H9 (cell line): ENCODE data around the gene TRMT61A. TPM values are rescaled to one million over a fixed set of nuclear protein-coding genes. Genes with fewer than 3 reads are reported as not detected.

Experiments used
- DNase-seq: peaks from one replicate; pipeline ENCODE4 v3.0.0-alpha.2; 2017
- H2AFZ ChIP-seq: one replicate; pipeline ENCODE4 v1.6.1; 2013; ENCODE audit warnings: mild to moderate bottlenecking, low read length, control low read depth, moderate library complexity
- H2AK5ac ChIP-seq: 2 replicates; pipeline ENCODE4 v1.6.1; 2013; ENCODE audit warnings: low read length, control low read depth, mixed read lengths; ENCODE audit not compliant: insufficient read length
- H2BK120ac ChIP-seq: one replicate; pipeline ENCODE4 v1.6.1; 2013; ENCODE audit warnings: low read depth, mild to moderate bottlenecking, low read length, control low read depth, inconsistent platforms; ENCODE audit not compliant: poor library complexity, severe bottlenecking
- H2BK12ac ChIP-seq: 2 replicates; pipeline ENCODE4 v1.6.1; 2013; ENCODE audit warnings: low read length, control low read depth, mixed read lengths, low read depth; ENCODE audit not compliant: insufficient read length
- H2BK15ac ChIP-seq: 2 replicates; pipeline ENCODE4 v1.6.1; 2013; ENCODE audit warnings: low read depth, low read length, control low read depth
- H2BK20ac ChIP-seq: one replicate; pipeline ENCODE4 v1.6.1; 2013; ENCODE audit warnings: low read depth, mild to moderate bottlenecking, low read length, control low read depth, inconsistent platforms; ENCODE audit not compliant: poor library complexity, severe bottlenecking
- H2BK5ac ChIP-seq: 2 replicates; pipeline ENCODE4 v1.6.1; 2013; ENCODE audit warnings: low read length, control low read depth, mixed read lengths; ENCODE audit not compliant: insufficient read length
- H3K14ac ChIP-seq: 2 replicates; pipeline ENCODE4 v1.6.1; 2013; ENCODE audit warnings: low read length, control low read depth; ENCODE audit not compliant: insufficient read depth
- H3K18ac ChIP-seq: 2 replicates; pipeline ENCODE4 v1.6.1; 2013; ENCODE audit warnings: low read depth, mild to moderate bottlenecking, mixed read lengths, low read length, control low read depth; ENCODE audit not compliant: insufficient read length
- H3K23ac ChIP-seq: 2 replicates; pipeline ENCODE4 v1.6.1; 2013; ENCODE audit warnings: low read length, control low read depth, mixed read lengths, low read depth; ENCODE audit not compliant: insufficient read length
- H3K23me2 ChIP-seq: 2 replicates; pipeline ENCODE4 v1.6.1; 2013; ENCODE audit warnings: low read depth, mild to moderate bottlenecking, mixed read lengths, low read length, control low read depth; ENCODE audit not compliant: insufficient read length, poor library complexity, severe bottlenecking
- H3K27ac ChIP-seq: 2 replicates; pipeline ENCODE4 v1.5.1; 2013; ENCODE audit warnings: low read length, control low read depth, mixed read lengths, low read depth; ENCODE audit not compliant: insufficient read length
- H3K27me3 ChIP-seq: 2 replicates; pipeline ENCODE4 v1.6.1; 2013; ENCODE audit warnings: low read length, control low read depth, inconsistent platforms; ENCODE audit not compliant: insufficient read depth
- H3K4ac ChIP-seq: 2 replicates; pipeline ENCODE4 v1.6.1; 2013; ENCODE audit warnings: low read depth, mild to moderate bottlenecking, control low read depth, inconsistent platforms, low read length, moderate library complexity
- H3K4me1 ChIP-seq: 2 replicates; pipeline ENCODE4 v1.6.1; 2013; ENCODE audit warnings: low read length, control low read depth, inconsistent platforms; ENCODE audit not compliant: insufficient read depth
- H3K4me2 ChIP-seq: 2 replicates; pipeline ENCODE4 v1.6.1; 2013; ENCODE audit warnings: low read length, control low read depth, mixed read lengths; ENCODE audit not compliant: insufficient read length, insufficient read depth
- H3K56ac ChIP-seq: 2 replicates; pipeline ENCODE4 v1.6.1; 2013; ENCODE audit warnings: low read depth, mild to moderate bottlenecking, mixed read lengths, low read length, control low read depth; ENCODE audit not compliant: insufficient read length
- H3K79me1 ChIP-seq: 2 replicates; pipeline ENCODE4 v1.6.1; 2013; ENCODE audit warnings: low read depth, mild to moderate bottlenecking, moderate library complexity, low read length, control low read depth, inconsistent platforms; ENCODE audit not compliant: insufficient read depth, poor library complexity, severe bottlenecking
- H3K79me2 ChIP-seq: 2 replicates; pipeline ENCODE4 v1.6.1; 2013; ENCODE audit warnings: low read length, control low read depth, inconsistent platforms; ENCODE audit not compliant: insufficient read depth
- H3K9ac ChIP-seq: 2 replicates; pipeline ENCODE4 v1.6.1; 2013; ENCODE audit warnings: low read length, control low read depth, mixed read lengths; ENCODE audit not compliant: insufficient read length; ENCODE audit errors: extremely low read depth
- H3K9me3 ChIP-seq: one replicate; pipeline ENCODE4 v1.6.1; 2013; ENCODE audit warnings: low read depth, low read length, inconsistent platforms; ENCODE audit not compliant: control insufficient read depth
- H3T11ph ChIP-seq: one replicate; pipeline ENCODE4 v1.6.1; 2013; ENCODE audit warnings: mild to moderate bottlenecking, low read length, control low read depth, inconsistent platforms
- H4K20me1 ChIP-seq: one replicate; pipeline ENCODE4 v1.6.1; 2013; ENCODE audit not compliant: control insufficient read depth, insufficient read length, insufficient read depth
- H4K5ac ChIP-seq: 2 replicates; pipeline ENCODE4 v1.6.1; 2013; ENCODE audit warnings: low read depth, mild to moderate bottlenecking, mixed read lengths, low read length, control low read depth; ENCODE audit not compliant: insufficient read length
- H4K8ac ChIP-seq: replicated peaks from 2 replicates; pipeline ENCODE4 v1.6.1; 2013; ENCODE audit warnings: low read length, control low read depth, mixed read lengths, low read depth; ENCODE audit not compliant: insufficient read length
- H4K91ac ChIP-seq: 2 replicates; pipeline ENCODE4 v1.6.1; 2013; ENCODE audit warnings: low read depth, mild to moderate bottlenecking, moderate library complexity, mixed read lengths, low read length, control low read depth; ENCODE audit not compliant: insufficient read length
- H3K27ac Mint-ChIP-seq, 3 experiments: 2 replicates in 2 of 3; 3 replicates in 1 of 3; pipeline ENCODE4 v1.8.0; 2020 to 2021; ENCODE audit warnings: mixed read lengths in 3 of 3, mild to moderate bottlenecking in 1 of 3, moderate library complexity in 1 of 3
- H3K27me3 Mint-ChIP-seq: 2 replicates; pipeline ENCODE4 v1.8.0; 2021; ENCODE audit warnings: low read depth, mild to moderate bottlenecking, moderate library complexity, mixed read lengths
- H3K36me3 Mint-ChIP-seq, 3 experiments: 2 replicates in 2 of 3; 3 replicates in 1 of 3; pipeline ENCODE4 v1.8.0; 2020 to 2021; ENCODE audit warnings: low read depth in 3 of 3, mixed read lengths in 3 of 3; ENCODE audit not compliant: insufficient read depth in 1 of 3
- H3K4me1 Mint-ChIP-seq, 2 experiments: 2 replicates each; pipeline ENCODE4 v1.8.0; 2020; ENCODE audit warnings: mixed read lengths in 2 of 2
- H3K4me3 Mint-ChIP-seq, 2 experiments: 2 replicates in 1 of 2; 3 replicates in 1 of 2; pipeline ENCODE4 v1.8.0; 2020 to 2021; ENCODE audit warnings: mild to moderate bottlenecking in 2 of 2, mixed read lengths in 2 of 2, moderate library complexity in 1 of 2
- H3K9me3 Mint-ChIP-seq, 2 experiments: 2 replicates in 1 of 2; 3 replicates in 1 of 2; pipeline ENCODE4 v1.8.0; 2020; ENCODE audit warnings: mild to moderate bottlenecking in 2 of 2, mixed read lengths in 2 of 2, moderate library complexity in 1 of 2
- WGBS: extraction: QIAGEN DNeasy Blood & Tissue Kit; methylation state at CpG from one replicate; pipeline ENCODE4 v1.1.7; 2013; ENCODE audit warnings: missing lambda C conversion rate, low lambda C conversion rate, mixed read lengths; ENCODE audit not compliant: insufficient read length; ENCODE audit errors: extremely low coverage; 5-methylcytosine and 5-hydroxymethylcytosine counted together
- total RNA-seq: library from RNA; stranded (reverse); gene quantifications from 2 replicates; pipeline ENCODE4 v1.2.1, GENCODE V29; 2021
- TF ChIP-seq, protein P1 (sequence below): fragments of 200-600 bp; sonication (generic); conservative IDR thresholded peaks from 3 replicates; pipeline ENCODE4 v1.8.0; 2021; ENCODE audit warnings: antibody characterized with exemption, mild to moderate bottlenecking

The TRMT61A gene
- total RNA-seq, 1 experiment from 2014 or later = 21.9 TPM

DNA sequence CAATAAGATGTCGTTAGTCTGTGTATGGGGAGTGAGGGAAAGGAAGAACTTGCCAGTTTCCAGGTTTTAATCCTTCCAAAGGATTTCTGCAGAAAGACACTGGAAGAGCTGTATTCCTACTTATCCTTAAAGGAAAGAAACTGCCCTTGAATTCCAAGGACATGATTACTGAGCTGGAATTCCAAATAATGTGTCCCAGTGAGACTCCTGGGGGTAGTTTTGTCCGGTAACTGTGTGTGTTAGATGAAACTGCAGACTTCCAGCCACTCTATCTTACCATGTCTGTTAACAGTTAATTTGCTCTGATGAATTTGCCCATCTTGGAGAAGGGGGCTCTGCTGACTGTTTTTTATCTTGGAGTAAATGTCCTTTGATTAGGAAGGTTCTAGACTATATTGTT is 39.4 kb upstream of the TRMT61A start:
- H3K23ac ChIP-seq = no peak overlapping the region
- TF ChIP-seq, protein P1, sequence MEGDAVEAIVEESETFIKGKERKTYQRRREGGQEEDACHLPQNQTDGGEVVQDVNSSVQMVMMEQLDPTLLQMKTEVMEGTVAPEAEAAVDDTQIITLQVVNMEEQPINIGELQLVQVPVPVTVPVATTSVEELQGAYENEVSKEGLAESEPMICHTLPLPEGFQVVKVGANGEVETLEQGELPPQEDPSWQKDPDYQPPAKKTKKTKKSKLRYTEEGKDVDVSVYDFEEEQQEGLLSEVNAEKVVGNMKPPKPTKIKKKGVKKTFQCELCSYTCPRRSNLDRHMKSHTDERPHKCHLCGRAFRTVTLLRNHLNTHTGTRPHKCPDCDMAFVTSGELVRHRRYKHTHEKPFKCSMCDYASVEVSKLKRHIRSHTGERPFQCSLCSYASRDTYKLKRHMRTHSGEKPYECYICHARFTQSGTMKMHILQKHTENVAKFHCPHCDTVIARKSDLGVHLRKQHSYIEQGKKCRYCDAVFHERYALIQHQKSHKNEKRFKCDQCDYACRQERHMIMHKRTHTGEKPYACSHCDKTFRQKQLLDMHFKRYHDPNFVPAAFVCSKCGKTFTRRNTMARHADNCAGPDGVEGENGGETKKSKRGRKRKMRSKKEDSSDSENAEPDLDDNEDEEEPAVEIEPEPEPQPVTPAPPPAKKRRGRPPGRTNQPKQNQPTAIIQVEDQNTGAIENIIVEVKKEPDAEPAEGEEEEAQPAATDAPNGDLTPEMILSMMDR = no peak
- no peak overlapping the region for H2BK12ac ChIP-seq
- H3K4me2 ChIP-seq = no peak overlapping the region
- H3K27me3 ChIP-seq = no peaks in the 10 kb centered on the region
- H3T11ph ChIP-seq = no peak overlapping the region
- no CpG with 5 or more reads among the region's 2 CpGs for WGBS
- no peaks in the 10 kb centered on the region for H3K4me1 ChIP-seq
- H3K9me3 ChIP-seq = no peaks in the 10 kb centered on the region
- H4K20me1 ChIP-seq = no peaks in the 10 kb centered on the region
- no peak overlapping the region for H2BK20ac ChIP-seq
- no peaks in the 10 kb centered on the region for H3K27me3 Mint-ChIP-seq
- no peak for DNase-seq
- H3K27ac Mint-ChIP-seq = peak overlapping the region in 1 of 3 experiments; percentile 19; a peak in 2 of 7 replicates
- H2AFZ ChIP-seq = no peak overlapping the region
- no peak overlapping the region for H3K56ac ChIP-seq
- H3K18ac ChIP-seq = no peak overlapping the region
- no peak overlapping the region for H4K8ac ChIP-seq
- H3K4me1 Mint-ChIP-seq = 0 out of 4 replicates have a peak, but pooled peaks cover 0 to 2% of the 10 kb centered on the region in 2 experiments
- H3K79me1 ChIP-seq = no peaks in the 10 kb centered on the region
- H3K23me2 ChIP-seq = no peaks in the 10 kb centered on the region
- no peaks in the 10 kb centered on the region for H3K79me2 ChIP-seq
- H3K9ac ChIP-seq = no peak overlapping the region
- no peak overlapping the region for H3K4ac ChIP-seq
- H3K14ac ChIP-seq = no peak overlapping the region
- H2BK120ac ChIP-seq = no peak overlapping the region
- H4K5ac ChIP-seq = no peak overlapping the region
- no peak overlapping the region for H2AK5ac ChIP-seq
- no peaks in the 10 kb centered on the region for H3K9me3 Mint-ChIP-seq
- no peak overlapping the region for H2BK15ac ChIP-seq
- peaks cover 8 to 40% (median 32%) of the 10 kb centered on the region in 3 experiments; a peak in 6 of 7 replicates for H3K36me3 Mint-ChIP-seq
- no peak overlapping the region for H3K4me3 Mint-ChIP-seq
- H2BK5ac ChIP-seq = no peak overlapping the region
- no peak overlapping the region for H3K27ac ChIP-seq
- H4K91ac ChIP-seq = no peak overlapping the region
